Heart right ventricle (tissue), 16 donors: ENCODE data around the gene SNAPC1. TPM values are rescaled to one million over a fixed set of nuclear protein-coding genes. Genes with fewer than 3 reads are reported as not detected.

Experiments used
- ATAC-seq, 8 donors: fragments of 200-7000 bp; cut with Tn5 transposase; one replicate each; pipeline ENCODE4 v1.9.1; 2020; ENCODE audit warnings: mild to moderate bottlenecking in 8 of 8, moderate library complexity in 8 of 8, moderate number of reproducible peaks in 1 of 8
- DNase-seq, 2 donors: peaks; one replicate each; pipeline ENCODE4 v3.0.0-alpha.2; 2020
- H3K27ac ChIP-seq, 10 donors: fragments of 200-600 bp; sonication (generic) in 2 of 10; one replicate each; pipeline versions ENCODE4 v1.5.0 to v1.8.0; 2020 to 2022; ENCODE audit warnings: mild to moderate bottlenecking in 3 of 10
- H3K27me3 ChIP-seq, 7 donors: fragments of 200-600 bp; one replicate each; pipeline ENCODE4 v1.8.0; 2021 to 2022; ENCODE audit warnings: mild to moderate bottlenecking in 2 of 7
- H3K36me3 ChIP-seq, 9 donors: fragments of 200-600 bp; sonication (generic) in 1 of 9; one replicate each; pipeline versions ENCODE4 v1.5.0 to v1.8.0; 2020 to 2022; ENCODE audit warnings: mild to moderate bottlenecking in 2 of 9
- H3K4me1 ChIP-seq, 9 donors: fragments of 200-600 bp; sonication (generic) in 1 of 9; one replicate each; pipeline versions ENCODE4 v1.5.0 to v1.8.0; 2020 to 2022; ENCODE audit warnings: mild to moderate bottlenecking in 4 of 9
- H3K4me3 ChIP-seq, 10 donors: fragments of 200-600 bp; sonication (generic) in 2 of 10; one replicate each; pipeline versions ENCODE4 v1.5.0 to v1.8.0; 2020 to 2022; ENCODE audit warnings: mild to moderate bottlenecking in 7 of 10, moderate library complexity in 2 of 10
- H3K9me3 ChIP-seq, 11 donors: fragments of 200-600 bp in 10 of 11; sonication (generic) in 2 of 11; one replicate each; pipeline versions ENCODE4 v1.5.0 to v1.8.0; 2013 to 2022; ENCODE audit warnings: mild to moderate bottlenecking in 2 of 11, control low read depth in 1 of 11, moderate library complexity in 1 of 11
- CTCF ChIP-seq, 9 donors: fragments of 200-600 bp; sonication (generic) in 2 of 9; IDR thresholded peaks; one replicate each; pipeline versions ENCODE4 v1.5.0 to v1.8.0; 2021 to 2022; ENCODE audit warnings: antibody characterized with exemption in 9 of 9, mild to moderate bottlenecking in 5 of 9, moderate library complexity in 1 of 9
- WGBS, 2 donors: extraction: QIAGEN DNeasy Blood & Tissue Kit; methylation state at CpG; one replicate each; pipeline ENCODE4 v1.1.7; 2013; ENCODE audit warnings: inconsistent platforms in 1 of 2; 5-methylcytosine and 5-hydroxymethylcytosine counted together
- intact Hi-C, 10 donors: fragments of 100-400 bp; cut with DNase I; formaldehyde crosslinking; loops; one replicate each; pipeline versions ENCODE4 v1.11.1 to v1.14.2; 2022
- polyA plus RNA-seq, 2 donors: library from polyadenylated mRNA; stranded (reverse); fragments of 200-250 nt; gene quantifications; one replicate each; pipeline ENCODE4 v1.2.3, GENCODE V29; 2013
- total RNA-seq, 10 donors: library from RNA; stranded (reverse); fragmentation: NEBNext Ultra II Directional in 3 of 10; extraction: Animal tissue kit (Norgen Biotek cat#: 25700) in 3 of 10; gene quantifications; one replicate each; pipeline versions ENCODE4 v1.2.1 to v1.2.4, GENCODE V29; 2021 to 2023
- donor health status: Arrhythmogenic right ventricular cardiomyopathy.
- donor health status: ischemic (EF 13 %, LVEDD 7.1; RV severe dilation, severe dysfunction).
- donor health status: healthy with polysubstance abuse.
- donor health status: DM: no; HTN: yes; CAD: no.
- donor health status: DM: no; HTN: no; CAD: no.
- donor health status: ischemic (EF 25% LVEDD 6.9; RV normal size, moderate dysfunction).
- donor health status: ischemic (EF 25% LVEDD 5.7; RV mildly dilated, moderate dysfunction).
- donor health status: healthy.
- donor health status: DM: yes; HTN: yes; CAD: no.
- donor health status: Ischemic cardiomyopathy.
- donor health status: ischemic (EF 35%, LVEDD 5.7; RV mildly dilated, moderate dysfunction).
- donor health status: nonischemic (EF 11% LVEDD 7.7; RV severe dilation, severe dysfunction).
- donor health status: DM: yes; HTN: yes; CAD: no.
- donor health status: PGD.
- donor health status: ischemic (EF 29% LVEDD 5.4; RV normal size, mild dysfunction).
- donor health status: nonischemic (EF 23%, LVEDD 6.1; RV moderate dilation, normal function).

Gene SNAPC1
- total and polyA plus RNA-seq, 12 donors, result 4.2 to 11.9 (median 7.3) TPM

DNA sequence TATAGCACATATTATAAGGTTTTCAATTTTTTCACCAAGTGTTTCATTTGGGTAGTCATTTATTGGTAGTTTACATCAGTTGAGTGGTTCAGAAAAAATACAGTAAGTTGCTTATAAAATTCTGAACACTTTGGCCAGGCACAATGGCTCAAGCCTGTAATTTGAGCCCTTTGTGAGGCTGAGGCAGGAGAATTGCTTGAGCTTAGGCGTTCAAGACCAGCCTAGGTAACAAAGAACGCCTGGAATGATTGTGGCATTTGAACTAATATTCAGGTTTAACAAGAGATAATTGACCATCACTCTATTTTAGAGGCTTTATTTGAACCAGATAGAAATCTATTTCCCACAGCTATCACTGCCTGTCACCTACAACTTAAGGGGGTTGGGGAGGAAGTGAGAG is 44.2 kb upstream of the SNAPC1 start:
- peak overlapping the region in 1 of 10 donors; percentile 2 for H3K27ac ChIP-seq
- H3K27me3 ChIP-seq, result no peaks in the 10 kb centered on the region
- peaks cover 0 to 42% (median 5%) of the 10 kb centered on the region in 9 donors for H3K36me3 ChIP-seq
- no peak for TF ChIP-seq CTCF (IDR thresholded peaks at IDR 0.05)
- no peak for DNase-seq
- no peak overlapping the region for H3K4me3 ChIP-seq
- 89 to 90% methylated on average over 2 of the region's 2 CpGs for WGBS, 2 donors
- H3K9me3 ChIP-seq, result no peaks in the 10 kb centered on the region
- intact Hi-C loops, result loop anchor here in 2 of 10 donors (10.0 kb wide), 2 partner anchors 153 to 243 kb away; no protein-coding TSS in a partner anchor
- H3K4me1 ChIP-seq, result peaks cover 0 to 92% (median 56%) of the 10 kb centered on the region in 9 donors
- no peak for ATAC-seq

DNA sequence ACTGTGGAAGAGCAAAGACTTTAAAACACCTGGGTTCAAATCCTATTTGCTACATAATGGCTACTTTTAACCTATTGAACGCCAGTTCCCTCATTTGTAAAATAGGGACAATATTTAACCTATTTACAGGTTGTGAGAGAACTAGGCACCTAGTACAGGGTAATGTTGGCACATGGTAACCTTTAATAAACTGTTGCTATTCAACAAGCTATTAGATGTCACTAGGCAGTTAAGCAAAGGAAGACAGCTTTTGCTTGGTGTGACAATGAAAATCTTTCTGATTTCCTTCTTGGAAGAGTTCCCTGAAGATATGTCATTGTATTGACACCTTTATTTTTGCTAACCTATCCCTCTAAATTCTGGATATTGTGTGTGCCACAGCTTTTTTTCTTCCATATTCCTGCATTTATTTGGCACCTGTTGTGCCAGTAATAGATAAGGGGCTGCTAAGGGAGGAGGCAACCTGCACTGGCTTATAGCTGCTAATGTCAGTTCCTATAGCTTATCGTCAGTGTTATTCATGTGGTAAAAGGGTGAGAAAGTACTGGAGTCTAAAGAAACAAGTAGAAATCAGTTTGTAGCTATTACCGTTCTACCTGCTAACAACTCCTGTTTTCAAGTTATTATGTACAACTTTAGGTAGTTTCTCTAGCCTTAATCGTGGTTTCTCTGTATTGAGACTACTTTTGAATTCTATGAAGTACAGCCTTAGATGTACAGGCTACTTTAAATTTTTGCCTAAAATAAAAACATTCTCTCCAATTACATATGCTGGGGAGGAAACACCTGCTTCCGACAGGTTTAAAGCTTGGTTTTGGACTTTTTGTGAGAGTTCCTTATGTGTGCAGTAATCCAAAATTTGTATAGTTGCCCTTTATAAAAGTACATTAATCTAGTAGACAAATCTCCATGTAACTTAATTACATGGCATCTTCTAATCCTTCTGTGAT is 42.6 kb upstream of the SNAPC1 start:
- Histone ChIP-seq H3K4me1 (peaks cover 0 to 77% (median 44%) of the 10 kb centered on the region in 9 donors), H3K9me3 (no peaks in the 10 kb centered on the region), H3K36me3 (peaks cover 0 to 58% (median 5%) of the 10 kb centered on the region in 9 donors), H3K4me3 (no peak overlapping the region), H3K27ac (peak overlapping the region in 6 of 10 donors; percentile 2 to 72 (median 32)), H3K27me3 (no peaks in the 10 kb centered on the region)
- intact Hi-C loops, result loop anchor here in 3 of 10 donors (10.0 kb wide), 2 partner anchors 155 to 245 kb away; no protein-coding TSS in a partner anchor
- WGBS, 2 donors, result 49 to 59% methylated on average over 5 of the region's 5 CpGs
- DNase-seq (no peak), ATAC-seq (peak in 5 of 8 donors; percentile 35 to 55 (median 43))
- no peak for TF ChIP-seq CTCF (IDR thresholded peaks at IDR 0.05)

GRCh38 chr14:61720294-61720661 is 41.9 kb upstream of the SNAPC1 start:
- Histone ChIP-seq H3K27ac (peak overlapping the region in 4 of 10 donors; percentile 26 to 72 (median 39)), H3K4me1 (peaks cover 0 to 70% (median 43%) of the 10 kb centered on the region in 9 donors), H3K9me3 (no peaks in the 10 kb centered on the region), H3K27me3 (no peaks in the 10 kb centered on the region), H3K36me3 (peaks cover 0 to 62% (median 5%) of the 10 kb centered on the region in 9 donors), H3K4me3 (no peak overlapping the region)
- WGBS, 2 donors, result 56 to 60% methylated on average over 9 of the region's 9 CpGs
- TF ChIP-seq CTCF (IDR thresholded peaks at IDR 0.05), result no peak
- no peak for DNase-seq
- intact Hi-C loops, result loop anchor here in 1 of 10 donors (10.0 kb wide), 1 partner anchor 155 kb away; no protein-coding TSS in a partner anchor
- peak in 1 of 8 donors; percentile 33 for ATAC-seq

DNA sequence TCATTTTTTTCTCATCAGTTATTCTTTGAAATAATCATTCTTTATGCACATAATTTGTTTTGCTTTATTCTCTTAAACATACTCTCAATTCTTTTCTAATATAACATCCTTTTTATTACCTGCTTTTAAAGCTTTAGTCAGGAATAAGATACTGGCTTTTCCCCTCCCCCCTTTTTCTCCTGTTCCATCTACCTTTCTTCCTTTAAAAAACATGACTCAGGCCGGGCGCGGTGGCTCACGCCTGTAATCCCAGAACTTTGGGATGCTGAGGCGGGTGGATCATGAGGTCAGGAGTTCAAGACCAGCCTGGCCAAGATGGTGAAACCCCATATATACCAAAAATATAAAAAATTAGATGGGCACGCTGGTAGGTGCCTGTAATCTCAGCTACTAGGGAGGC is 41.5 kb upstream of the SNAPC1 start:
- intact Hi-C loops, result loop anchor here in 1 of 10 donors (10.0 kb wide), 1 partner anchor 156 kb away; no protein-coding TSS in a partner anchor
- TF ChIP-seq CTCF (IDR thresholded peaks at IDR 0.05), result no peak
- WGBS, 2 donors, result 77 to 78% methylated on average over 6 of the region's 6 CpGs
- Histone ChIP-seq H3K4me3 (no peak overlapping the region), H3K4me1 (peaks cover 0 to 65% (median 42%) of the 10 kb centered on the region in 9 donors), H3K27me3 (no peaks in the 10 kb centered on the region), H3K36me3 (peaks cover 0 to 62% (median 5%) of the 10 kb centered on the region in 9 donors), H3K27ac (peak overlapping the region in 3 of 10 donors; percentile 37 to 72 (median 41)), H3K9me3 (no peaks in the 10 kb centered on the region)
- ATAC-seq, result no peak
- DNase-seq, result no peak
